Measurements from ENCODE around the gene PHACTR3. TPM values are rescaled to one million over a fixed set of nuclear protein-coding genes. Genes with fewer than 3 reads are reported as not detected.

PHACTR3 gene
- total and polyA plus RNA-seq, 2 of the 8 experiments (the other 6 are each of a cell fraction or from before 2014, with no cell fraction given) = 0.05 to 0.13 TPM

- Histone ChIP-seq H2AFZ (ENCODE audit: low read length) (no peak overlapping the region), H4K8ac (ENCODE audit: extremely low read depth, insufficient read depth, low read length) (no peak overlapping the region), H3K4me1 (replicated peaks in 1 of 4; ENCODE audit: control insufficient read depth in 3 of 4, insufficient read depth in 4 of 4, low read length in 3 of 4) (no peaks in the 10 kb centered on the region), H4K5ac (ENCODE audit: insufficient read length, low read depth, low read length) (no peak overlapping the region), H3K23ac (ENCODE audit: insufficient read length) (no peak overlapping the region), H3K27ac (ENCODE audit: low read depth, low read length) (no peak overlapping the region), H3K4me3 (ENCODE audit: extremely low read depth in 1 of 4, insufficient read depth in 2 of 4, low read depth in 3 of 4, low read length in 4 of 4) (no peak overlapping the region), H3K56ac (replicated peaks; ENCODE audit: insufficient read length, low read depth, low read length) (no peak overlapping the region), H4K91ac (replicated peaks; ENCODE audit: insufficient read length, low read length) (no peak overlapping the region), H2BK5ac (ENCODE audit: low read depth, low read length) (no peak overlapping the region), H3K79me1 (ENCODE audit: low read depth, low read length) (no peaks in the 10 kb centered on the region), H2BK20ac (ENCODE audit: low read length) (no peak overlapping the region), H3K27me3 (replicated peaks in 1 of 4; ENCODE audit: control insufficient read depth in 3 of 4, extremely low read depth in 1 of 4, insufficient read depth in 3 of 4, low read length in 3 of 4) (no peaks in the 10 kb centered on the region), H3K9ac (replicated peaks in 1 of 4; ENCODE audit: extremely low read depth in 1 of 4, low read depth in 3 of 4, low read length in 3 of 4) (no peak overlapping the region), H3K4ac (replicated peaks; ENCODE audit: insufficient read length, low read depth, low read length) (no peak overlapping the region), H4K20me1 (replicated peaks in 1 of 2; ENCODE audit: control insufficient read depth in 1 of 2, insufficient read depth in 2 of 2, low read length in 2 of 2) (no peaks in the 10 kb centered on the region), H2BK15ac (ENCODE audit: low read length) (no peak overlapping the region), H3K9me3 (ENCODE audit: insufficient read depth in 2 of 2, low read depth in 1 of 2, low read length in 1 of 2) (peaks cover 80 to 92% of the 10 kb centered on the region in 2 experiments), H3K36me3 (ENCODE audit: control insufficient read depth in 2 of 4, insufficient read depth in 4 of 4, low read length in 3 of 4) (no peaks in the 10 kb centered on the region), H2BK12ac (ENCODE audit: low read depth, low read length) (no peak overlapping the region), H3K14ac (ENCODE audit: insufficient read length) (no peak overlapping the region), H3K18ac (ENCODE audit: extremely low read depth, low read length) (no peak overlapping the region), H3K79me2 (ENCODE audit: control insufficient read depth in 1 of 2, insufficient read depth in 2 of 2, low read length in 2 of 2) (no peaks in the 10 kb centered on the region), H2AK5ac (ENCODE audit: low read depth, low read length) (no peak overlapping the region), H3K23me2 (ENCODE audit: low read depth, low read length) (no peaks in the 10 kb centered on the region), H2BK120ac (replicated peaks; ENCODE audit: low read depth, low read length) (no peak overlapping the region), H3K4me2 (ENCODE audit: insufficient read depth in 1 of 2, low read depth in 2 of 2, low read length in 2 of 2) (no peak overlapping the region)
- 56% methylated on average over 3 of the region's 3 CpGs; no CpG with 5 or more reads in 1 of the 2 experiments for WGBS, 2 experiments (ENCODE audit: extremely low coverage in 1 of 2, insufficient coverage in 1 of 2, insufficient read length in 1 of 2, insufficient replicate concordance in 2 of 2, low coverage in 1 of 2, low lambda C conversion rate in 2 of 2, missing lambda C conversion rate in 1 of 2)
- ChIA-PET CTCF (ENCODE audit: partially characterized antibody) (no interaction called here), POLR2A (ENCODE audit: partially characterized antibody) (no interaction called here)
- FAIRE-seq = no peak
- no peak for DNase-seq (ENCODE audit: low read depth in 1 of 2, low spot score in 2 of 2)
- TF ChIP-seq HDAC2 (IDR thresholded peaks at IDR 0.05; ENCODE audit: borderline replicate concordance in 1 of 2, low read depth in 2 of 2, low read length in 2 of 2) = no peak
- TF ChIP-seq CEBPB (IDR thresholded peaks at IDR 0.05; ENCODE audit: low read depth, low read length) = no peak
Measured at GRCh38 chr20:59627298-59627697, 23.0 kb downstream of the PHACTR3 start.
